ENCODE data around the gene ADPRH.
A peak's percentile ranks its signal among the peaks of the same experiment; 100 is the strongest.
"Not testable (repeated sequence)": the region's sequence is repeated elsewhere in the genome, so short reads cannot be mapped to it uniquely, and the experiment has no call there.

ADPRH gene

GRCh38 chr3:119592861-119593260 lies 13.6 kb downstream of the ADPRH start:
- H3K36me3 ChIP-seq (ENCODE audit: insufficient read depth, low read length), result no peaks in the 10 kb centered on the region
- H3K4me2 ChIP-seq (ENCODE audit: low read depth, low read length, poor library complexity, severe bottlenecking), result no peak overlapping the region
- no peaks in the 10 kb centered on the region for H3K9me2 ChIP-seq (replicated peaks; ENCODE audit: low read depth, low read length)
- H3K27me3 ChIP-seq (ENCODE audit: insufficient read depth, low read length, poor library complexity, severe bottlenecking), result peaks cover 8% of the 10 kb centered on the region
- H3K9me3 ChIP-seq (ENCODE audit: insufficient read depth, low read depth, low read length), result no peaks in the 10 kb centered on the region
- H3K4me3 ChIP-seq (ENCODE audit: low read length, poor library complexity, severe bottlenecking), result no peak overlapping the region
- no peaks in the 10 kb centered on the region for H3K79me2 ChIP-seq (ENCODE audit: insufficient read depth, low read length)
- no peak overlapping the region for H2AFZ ChIP-seq (ENCODE audit: low read length)
- H4K20me1 ChIP-seq (ENCODE audit: insufficient read depth, low read length, poor library complexity, severe bottlenecking), result no peaks in the 10 kb centered on the region
- no peaks in the 10 kb centered on the region for H3F3A ChIP-seq (ENCODE audit: low read depth)
- H3K9ac ChIP-seq (ENCODE audit: low read depth, low read length, poor library complexity, severe bottlenecking), result no peak overlapping the region
- no peaks in the 10 kb centered on the region for H3K4me1 ChIP-seq (ENCODE audit: insufficient read depth, low read length, poor library complexity, severe bottlenecking)
- TF ChIP-seq EZH2phosphoT487 (IDR thresholded peaks at IDR 0.05; ENCODE audit: borderline replicate concordance) (no peak), CTCF (conservative IDR thresholded peaks at IDR 0.05; ENCODE audit: low read length) (no peak)

- Histone ChIP-seq H3K27me3 (ENCODE audit: insufficient read depth, low read length, poor library complexity, severe bottlenecking) (peaks cover 8% of the 10 kb centered on the region), H3F3A (ENCODE audit: low read depth) (no peaks in the 10 kb centered on the region), H3K9ac (ENCODE audit: low read depth, low read length, poor library complexity, severe bottlenecking) (no peak overlapping the region), H2AFZ (ENCODE audit: low read length) (no peak overlapping the region), H3K4me2 (ENCODE audit: low read depth, low read length, poor library complexity, severe bottlenecking) (no peak overlapping the region), H3K79me2 (ENCODE audit: insufficient read depth, low read length) (no peaks in the 10 kb centered on the region), H3K4me3 (ENCODE audit: low read length, poor library complexity, severe bottlenecking) (no peak overlapping the region), H3K9me2 (replicated peaks; ENCODE audit: low read depth, low read length) (no peaks in the 10 kb centered on the region), H4K20me1 (ENCODE audit: insufficient read depth, low read length, poor library complexity, severe bottlenecking) (no peaks in the 10 kb centered on the region), H3K9me3 (ENCODE audit: insufficient read depth, low read depth, low read length) (no peaks in the 10 kb centered on the region), H3K4me1 (ENCODE audit: insufficient read depth, low read length, poor library complexity, severe bottlenecking) (no peaks in the 10 kb centered on the region), H3K36me3 (ENCODE audit: insufficient read depth, low read length) (no peaks in the 10 kb centered on the region)
- TF ChIP-seq EZH2phosphoT487 (IDR thresholded peaks at IDR 0.05; ENCODE audit: borderline replicate concordance), result no peak
- TF ChIP-seq CTCF (conservative IDR thresholded peaks at IDR 0.05; ENCODE audit: low read length), result no peak
Observed at GRCh38 chr3:119594066-119594465, 14.8 kb downstream of the ADPRH start.

- not testable (repeated sequence) for H3F3A ChIP-seq (ENCODE audit: low read depth); H3K27me3 ChIP-seq (ENCODE audit: insufficient read depth, low read length, poor library complexity, severe bottlenecking); H3K4me1 ChIP-seq (ENCODE audit: insufficient read depth, low read length, poor library complexity, severe bottlenecking); H3K4me2 ChIP-seq (ENCODE audit: low read depth, low read length, poor library complexity, severe bottlenecking); H2AFZ ChIP-seq (ENCODE audit: low read length); H3K4me3 ChIP-seq (ENCODE audit: low read length, poor library complexity, severe bottlenecking); H3K79me2 ChIP-seq (ENCODE audit: insufficient read depth, low read length); H4K20me1 ChIP-seq (ENCODE audit: insufficient read depth, low read length, poor library complexity, severe bottlenecking); H3K9me2 ChIP-seq (replicated peaks; ENCODE audit: low read depth, low read length); H3K9ac ChIP-seq (ENCODE audit: low read depth, low read length, poor library complexity, severe bottlenecking); H3K36me3 ChIP-seq (ENCODE audit: insufficient read depth, low read length); H3K9me3 ChIP-seq (ENCODE audit: insufficient read depth, low read depth, low read length)
Observed at GRCh38 chr3:119594929-119595328, 15.6 kb downstream of the ADPRH start.

- no peaks in the 10 kb centered on the region for H3K27me3 ChIP-seq (ENCODE audit: insufficient read depth, low read length, poor library complexity, severe bottlenecking)
- no peaks in the 10 kb centered on the region for H3K79me2 ChIP-seq (ENCODE audit: insufficient read depth, low read length)
- TF ChIP-seq EZH2phosphoT487 (IDR thresholded peaks at IDR 0.05; ENCODE audit: borderline replicate concordance), result no peak
- TF ChIP-seq CTCF (conservative IDR thresholded peaks at IDR 0.05; ENCODE audit: low read length), result no peak
- H3K36me3 ChIP-seq (ENCODE audit: insufficient read depth, low read length), result no peaks in the 10 kb centered on the region
- H3K4me2 ChIP-seq (ENCODE audit: low read depth, low read length, poor library complexity, severe bottlenecking), result no peak overlapping the region
- H3K4me1 ChIP-seq (ENCODE audit: insufficient read depth, low read length, poor library complexity, severe bottlenecking), result no peaks in the 10 kb centered on the region
- H4K20me1 ChIP-seq (ENCODE audit: insufficient read depth, low read length, poor library complexity, severe bottlenecking), result no peaks in the 10 kb centered on the region
- H3K9ac ChIP-seq (ENCODE audit: low read depth, low read length, poor library complexity, severe bottlenecking), result no peak overlapping the region
- no peaks in the 10 kb centered on the region for H3F3A ChIP-seq (ENCODE audit: low read depth)
- no peaks in the 10 kb centered on the region for H3K9me2 ChIP-seq (replicated peaks; ENCODE audit: low read depth, low read length)
- H3K4me3 ChIP-seq (ENCODE audit: low read length, poor library complexity, severe bottlenecking), result no peak overlapping the region
- H3K9me3 ChIP-seq (ENCODE audit: insufficient read depth, low read depth, low read length), result no peaks in the 10 kb centered on the region
- H2AFZ ChIP-seq (ENCODE audit: low read length), result peak overlapping the region; percentile 79
Observed at GRCh38 chr3:119595639-119596334, 16.5 kb downstream of the ADPRH start.

Measured in Loucy (cell line).